22Rv1 (cell line): ENCODE results near the gene ARHGAP10.

Source experiments
- H3K27ac ChIP-seq: fragments of 450-650 bp; 2 replicates; pipeline ENCODE4 v1.5.1; 2017
- ZFX ChIP-seq: fragments of 450-650 bp; IDR thresholded peaks from 2 replicates; pipeline ENCODE4 v1.6.1; 2017; ENCODE audit warnings: antibody characterized with exemption, borderline replicate concordance
- TF ChIP-seq, protein P1 (sequence below): fragments of 450-650 bp; IDR thresholded peaks from 2 replicates; pipeline ENCODE4 v1.5.1; 2017; ENCODE audit warnings: mild to moderate bottlenecking

Gene ARHGAP10

DNA sequence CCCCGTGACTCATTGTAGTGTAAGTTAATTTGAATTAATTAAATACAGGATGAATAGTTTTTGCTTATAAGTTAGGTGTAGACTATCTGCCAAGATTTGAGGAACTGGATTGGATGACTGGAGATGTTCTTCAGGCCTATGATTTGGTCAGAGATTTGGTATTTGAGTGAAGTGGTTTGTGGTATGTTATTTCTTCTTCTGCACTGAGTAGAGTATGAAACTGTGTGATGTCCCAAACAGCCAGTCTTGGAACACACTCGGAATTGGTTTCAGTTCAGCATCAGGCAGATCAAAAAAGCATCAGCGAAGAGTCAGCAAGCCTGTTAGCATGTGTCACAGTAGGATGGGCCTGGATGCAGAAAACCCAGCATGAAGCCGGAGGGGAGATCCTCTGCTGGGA lies 294.1 kb downstream of the ARHGAP10 start:
- TF ChIP-seq ZFX = no peak
- TF ChIP-seq, protein P1, sequence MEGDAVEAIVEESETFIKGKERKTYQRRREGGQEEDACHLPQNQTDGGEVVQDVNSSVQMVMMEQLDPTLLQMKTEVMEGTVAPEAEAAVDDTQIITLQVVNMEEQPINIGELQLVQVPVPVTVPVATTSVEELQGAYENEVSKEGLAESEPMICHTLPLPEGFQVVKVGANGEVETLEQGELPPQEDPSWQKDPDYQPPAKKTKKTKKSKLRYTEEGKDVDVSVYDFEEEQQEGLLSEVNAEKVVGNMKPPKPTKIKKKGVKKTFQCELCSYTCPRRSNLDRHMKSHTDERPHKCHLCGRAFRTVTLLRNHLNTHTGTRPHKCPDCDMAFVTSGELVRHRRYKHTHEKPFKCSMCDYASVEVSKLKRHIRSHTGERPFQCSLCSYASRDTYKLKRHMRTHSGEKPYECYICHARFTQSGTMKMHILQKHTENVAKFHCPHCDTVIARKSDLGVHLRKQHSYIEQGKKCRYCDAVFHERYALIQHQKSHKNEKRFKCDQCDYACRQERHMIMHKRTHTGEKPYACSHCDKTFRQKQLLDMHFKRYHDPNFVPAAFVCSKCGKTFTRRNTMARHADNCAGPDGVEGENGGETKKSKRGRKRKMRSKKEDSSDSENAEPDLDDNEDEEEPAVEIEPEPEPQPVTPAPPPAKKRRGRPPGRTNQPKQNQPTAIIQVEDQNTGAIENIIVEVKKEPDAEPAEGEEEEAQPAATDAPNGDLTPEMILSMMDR = no peak
- no peak overlapping the region for H3K27ac ChIP-seq

DNA sequence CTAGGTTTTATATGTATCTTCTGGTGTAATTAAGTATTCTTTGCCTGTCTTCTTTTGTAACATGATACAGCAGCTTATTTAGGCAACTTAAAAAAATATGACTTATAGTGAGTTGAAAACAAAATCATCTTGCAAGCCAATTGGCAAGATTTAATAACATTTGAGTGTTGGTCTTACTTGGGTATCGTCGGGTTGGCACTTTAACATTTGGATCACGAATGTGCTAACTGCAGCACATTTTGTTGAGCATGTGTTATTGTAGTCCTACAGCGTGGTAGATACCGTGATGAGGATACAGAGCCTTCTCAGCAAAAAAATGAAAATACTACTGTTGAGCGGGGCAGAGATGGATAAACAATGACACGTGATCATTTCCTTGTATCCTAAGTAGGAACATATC lies 295.3 kb downstream of the ARHGAP10 start:
- no peak overlapping the region for H3K27ac ChIP-seq
- TF ChIP-seq, protein P1 = no peak
- TF ChIP-seq ZFX = no peak

DNA sequence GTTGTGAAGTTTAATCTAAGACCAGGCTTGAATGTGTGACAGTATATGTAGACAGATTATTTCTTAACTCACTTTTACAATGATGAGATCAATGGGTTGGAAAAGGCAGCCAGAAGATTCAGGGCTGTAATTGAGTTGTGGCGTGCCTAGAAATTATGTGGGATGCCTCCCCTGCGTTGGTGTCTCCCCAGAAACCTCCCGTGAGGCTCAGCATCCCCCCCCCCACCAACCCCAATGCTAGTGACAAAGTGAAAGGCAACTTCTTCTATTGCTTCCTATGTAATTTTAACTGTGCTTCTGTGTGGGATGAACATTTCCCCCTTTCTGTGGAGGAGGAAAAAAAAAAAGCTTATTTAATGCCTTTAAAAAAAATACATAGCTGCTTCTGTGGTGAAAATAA lies 297.9 kb downstream of the ARHGAP10 start:
- TF ChIP-seq, protein P1 = no peak
- no peak for TF ChIP-seq ZFX
- H3K27ac ChIP-seq = no peak overlapping the region

DNA sequence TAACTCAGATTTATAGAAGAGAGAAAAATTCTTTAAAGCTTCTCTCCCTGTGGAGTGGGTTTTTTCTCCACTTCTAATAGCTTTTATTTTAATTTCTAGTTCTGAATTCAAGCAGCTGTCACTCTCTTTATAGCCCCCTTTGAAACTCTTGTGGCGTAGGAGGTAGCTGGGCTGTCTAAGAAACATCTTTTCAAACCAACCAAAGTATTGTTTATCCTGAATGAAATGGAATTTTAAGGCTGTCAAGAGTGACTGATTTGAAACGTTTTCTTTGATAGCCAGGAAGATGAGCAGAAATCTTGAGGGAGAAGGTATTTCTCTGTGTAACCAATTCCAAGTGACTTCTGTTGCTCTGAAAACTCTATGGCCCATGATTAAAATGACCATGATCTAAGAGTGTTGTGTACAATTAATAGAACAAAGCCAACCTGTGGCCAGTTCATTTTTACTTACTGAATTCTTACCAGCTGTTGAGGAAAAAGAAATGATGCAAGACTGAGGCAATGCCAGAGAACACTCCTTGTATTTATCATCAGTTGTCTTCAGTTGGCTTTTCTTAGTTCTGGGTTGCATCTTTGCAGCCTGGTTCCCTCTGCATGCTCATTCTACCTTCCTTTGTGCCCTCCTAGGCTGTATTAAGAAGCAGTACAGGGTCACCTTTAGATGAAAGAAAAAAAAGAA lies 298.4 kb downstream of the ARHGAP10 start:
- H3K27ac ChIP-seq = no peak overlapping the region
- TF ChIP-seq, protein P1 = no peak
- no peak for TF ChIP-seq ZFX

DNA sequence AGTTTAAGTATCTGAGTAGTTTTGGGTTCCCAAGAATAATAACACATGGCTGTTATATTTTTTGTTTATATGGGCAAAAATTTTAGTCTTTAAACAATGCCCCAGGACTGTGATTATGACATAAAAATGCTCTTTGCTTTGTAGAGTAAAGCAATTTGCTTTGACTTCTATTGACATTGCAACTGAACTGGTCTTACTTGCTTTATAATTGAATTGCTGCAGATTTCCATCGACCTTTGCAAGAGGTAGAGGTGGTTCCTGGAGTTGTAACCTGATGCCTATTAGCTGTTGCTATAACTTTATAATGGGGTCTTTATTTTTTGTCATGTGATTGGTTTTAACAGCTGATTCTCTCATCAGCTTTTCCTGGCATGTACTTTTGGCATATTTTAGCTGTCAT lies 302.9 kb downstream of the ARHGAP10 start:
- no peak overlapping the region for H3K27ac ChIP-seq
- no peak for TF ChIP-seq ZFX
- TF ChIP-seq, protein P1 = no peak

DNA sequence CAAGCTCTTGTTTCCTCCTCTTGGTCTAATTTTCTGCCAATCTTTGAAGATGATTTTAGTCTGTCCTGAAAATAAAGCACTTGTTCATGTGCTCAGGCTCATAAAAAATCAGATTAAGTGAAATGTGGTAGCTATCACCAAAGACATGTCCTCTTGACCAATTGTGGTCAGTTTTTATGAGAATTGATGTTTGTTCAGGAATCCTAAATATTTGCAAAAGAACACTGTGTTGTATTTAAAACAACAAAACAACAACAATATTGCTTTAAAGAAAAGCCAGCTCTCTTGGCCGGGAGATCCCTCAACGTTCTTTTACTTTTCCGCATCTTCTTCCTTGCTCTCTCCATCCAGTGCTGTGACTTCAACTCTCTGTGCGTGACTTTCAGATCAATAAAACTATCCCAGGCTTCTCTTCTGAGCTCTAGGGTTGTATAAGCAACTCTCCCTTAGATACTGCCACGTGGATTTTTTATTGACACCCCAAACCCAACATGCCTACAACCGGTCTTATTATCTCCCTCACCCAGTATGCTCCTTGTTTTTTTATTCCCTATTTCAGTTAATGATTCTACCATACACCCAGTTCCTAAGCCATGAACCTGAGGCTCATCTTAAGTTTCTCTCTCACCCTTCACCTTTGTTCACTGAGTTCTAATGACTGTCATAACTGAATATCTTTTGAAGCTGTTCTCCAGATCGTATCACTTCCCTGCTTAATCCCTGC lies 309.9 kb downstream of the ARHGAP10 start:
- no peak overlapping the region for H3K27ac ChIP-seq
- TF ChIP-seq, protein P1 = no peak
- TF ChIP-seq ZFX = no peak
